HG03558 (cell line): ENCODE measurements around the gene EZH1.
"Not testable (repeated sequence)": the region's sequence is repeated elsewhere in the genome, so short reads cannot be mapped to it uniquely, and the experiment has no call there.

Experiments used
- ATAC-seq: cut with Tn5 transposase; IDR thresholded peaks from one replicate; pipeline ENCODE4 v1.9.1; 2021; ENCODE audit warnings: moderate number of reproducible peaks; ENCODE audit not compliant: unreplicated experiment; ENCODE audit errors: extremely low read depth

The EZH1 gene

GRCh38 chr17:42773290-42774035, 28.6 kb upstream of the EZH1 start, which contains the start of gene VPS25:
Gene VPS25, plus strand, starts transcription at chr17:42773449. Its CDS starts 27 bp downstream, at chr17:42773476.
- ATAC-seq: no peak

- no peak for ATAC-seq
These were observed 28.1 kb upstream of the EZH1 start for GRCh38 chr17:42772945-42773289.

- not testable (repeated sequence) for ATAC-seq
These were observed 25.1 kb upstream of the EZH1 start for GRCh38 chr17:42769964-42770363.

- ATAC-seq: not testable (repeated sequence)
These were observed 23.2 kb upstream of the EZH1 start for GRCh38 chr17:42768006-42768405.

GRCh38 chr17:42767512-42767911, 22.7 kb upstream of the EZH1 start:
- ATAC-seq: no peak

- ATAC-seq: no peak
These were observed 21.3 kb upstream of the EZH1 start for GRCh38 chr17:42766124-42766523.

GRCh38 chr17:42761638-42762037, 16.8 kb upstream of the EZH1 start:
- no peak for ATAC-seq

GRCh38 chr17:42760652-42761581, 16.1 kb upstream of the EZH1 start, which contains the start of gene RAMP2:
Gene RAMP2, plus strand, starts transcription at chr17:42761227. Its CDS starts 35 bp downstream, at chr17:42761262.
- no peak for ATAC-seq

- no peak for ATAC-seq
These were observed 15.3 kb upstream of the EZH1 start for GRCh38 chr17:42759982-42760651.

GRCh38 chr17:42754782-42755181, 9.9 kb upstream of the EZH1 start:
- no peak for ATAC-seq

GRCh38 chr17:42751628-42752027, 6.8 kb upstream of the EZH1 start:
- no peak for ATAC-seq

GRCh38 chr17:42750739-42751344, 6.0 kb upstream of the EZH1 start:
- no peak for ATAC-seq

GRCh38 chr17:42748908-42749798, 4.3 kb upstream of the EZH1 start:
- ATAC-seq: no peak

GRCh38 chr17:42748202-42748907, 3.5 kb upstream of the EZH1 start:
- no peak for ATAC-seq

- no peak for ATAC-seq
These were observed 496 bp downstream of the EZH1 start for GRCh38 chr17:42744283-42744805.

GRCh38 chr17:42743595-42744282, 1.1 kb downstream of the EZH1 start:
- no peak for ATAC-seq

GRCh38 chr17:42742916-42743315, 1.9 kb downstream of the EZH1 start:
- ATAC-seq: not testable (repeated sequence)

- ATAC-seq: no peak
These were observed 4.1 kb downstream of the EZH1 start for GRCh38 chr17:42740699-42741098.
